Neural cell (in vitro differentiated cells): Measurements from ENCODE around the gene NPIPB9.
"Not testable (repeated sequence)": the region's sequence is repeated elsewhere in the genome, so short reads cannot be mapped to it uniquely, and the experiment has no call there.

Experiments
- EP300 ChIP-seq: fragments of 450-650 bp; conservative IDR thresholded peaks from 2 replicates; pipeline ENCODE4 v1.6.1; 2014; ENCODE audit warnings: antibody characterized with exemption, mild to moderate bottlenecking, moderate library complexity; ENCODE audit not compliant: poor library complexity, severe bottlenecking
- EZH2 ChIP-seq: fragments of 200-600, 300-800 bp; shearing (Covaris generic), sonication (generic); IDR thresholded peaks from 2 replicates; pipeline ENCODE4 v1.6.1; 2014; ENCODE audit warnings: antibody characterized with exemption, low read length, borderline replicate concordance, mild to moderate bottlenecking; ENCODE audit not compliant: insufficient read depth, poor library complexity, severe bottlenecking
- POLR2AphosphoS5 ChIP-seq: IDR thresholded peaks from 2 replicates; pipeline ENCODE4 v1.6.1; 2012
- SMC3 ChIP-seq: fragments of 450-650 bp; conservative IDR thresholded peaks from 2 replicates; pipeline ENCODE4 v1.6.1; 2014; ENCODE audit warnings: antibody characterized with exemption, mild to moderate bottlenecking, moderate library complexity; ENCODE audit not compliant: poor library complexity
- TF ChIP-seq, protein P1 (sequence below): fragments of 450-650 bp; IDR thresholded peaks from 2 replicates; pipeline ENCODE4 v1.5.1; 2014; ENCODE audit warnings: antibody characterized with exemption, mild to moderate bottlenecking, moderate library complexity; ENCODE audit not compliant: poor library complexity, severe bottlenecking
- TF ChIP-seq, protein P2 (sequence below): IDR thresholded peaks from 2 replicates; pipeline ENCODE4 v1.6.1; 2012; ENCODE audit warnings: borderline replicate concordance

DNA sequence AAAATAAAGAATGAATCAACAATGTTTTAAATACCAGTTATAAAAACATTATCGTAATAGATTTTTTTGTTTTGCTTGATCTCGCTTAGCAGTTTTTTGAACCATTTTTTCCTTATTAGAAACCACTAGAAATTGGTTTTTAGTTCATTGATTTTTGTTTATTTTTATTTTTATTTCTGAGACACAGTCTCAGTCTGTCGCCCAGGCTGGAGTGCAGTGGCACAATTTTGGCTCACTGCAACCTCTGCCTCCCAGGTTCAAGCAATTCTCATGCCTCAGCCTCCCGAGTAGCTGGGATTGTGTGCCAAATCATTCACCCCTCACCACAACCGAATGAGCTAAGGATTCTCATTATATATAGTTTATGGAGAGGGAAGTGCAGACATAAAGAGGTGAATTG is at the start of gene NPIPB9:
- not testable (repeated sequence) for TF ChIP-seq POLR2AphosphoS5, EP300, EZH2, SMC3
- TF ChIP-seq, protein P1, sequence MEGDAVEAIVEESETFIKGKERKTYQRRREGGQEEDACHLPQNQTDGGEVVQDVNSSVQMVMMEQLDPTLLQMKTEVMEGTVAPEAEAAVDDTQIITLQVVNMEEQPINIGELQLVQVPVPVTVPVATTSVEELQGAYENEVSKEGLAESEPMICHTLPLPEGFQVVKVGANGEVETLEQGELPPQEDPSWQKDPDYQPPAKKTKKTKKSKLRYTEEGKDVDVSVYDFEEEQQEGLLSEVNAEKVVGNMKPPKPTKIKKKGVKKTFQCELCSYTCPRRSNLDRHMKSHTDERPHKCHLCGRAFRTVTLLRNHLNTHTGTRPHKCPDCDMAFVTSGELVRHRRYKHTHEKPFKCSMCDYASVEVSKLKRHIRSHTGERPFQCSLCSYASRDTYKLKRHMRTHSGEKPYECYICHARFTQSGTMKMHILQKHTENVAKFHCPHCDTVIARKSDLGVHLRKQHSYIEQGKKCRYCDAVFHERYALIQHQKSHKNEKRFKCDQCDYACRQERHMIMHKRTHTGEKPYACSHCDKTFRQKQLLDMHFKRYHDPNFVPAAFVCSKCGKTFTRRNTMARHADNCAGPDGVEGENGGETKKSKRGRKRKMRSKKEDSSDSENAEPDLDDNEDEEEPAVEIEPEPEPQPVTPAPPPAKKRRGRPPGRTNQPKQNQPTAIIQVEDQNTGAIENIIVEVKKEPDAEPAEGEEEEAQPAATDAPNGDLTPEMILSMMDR: not testable (repeated sequence)
- TF ChIP-seq, protein P2, sequence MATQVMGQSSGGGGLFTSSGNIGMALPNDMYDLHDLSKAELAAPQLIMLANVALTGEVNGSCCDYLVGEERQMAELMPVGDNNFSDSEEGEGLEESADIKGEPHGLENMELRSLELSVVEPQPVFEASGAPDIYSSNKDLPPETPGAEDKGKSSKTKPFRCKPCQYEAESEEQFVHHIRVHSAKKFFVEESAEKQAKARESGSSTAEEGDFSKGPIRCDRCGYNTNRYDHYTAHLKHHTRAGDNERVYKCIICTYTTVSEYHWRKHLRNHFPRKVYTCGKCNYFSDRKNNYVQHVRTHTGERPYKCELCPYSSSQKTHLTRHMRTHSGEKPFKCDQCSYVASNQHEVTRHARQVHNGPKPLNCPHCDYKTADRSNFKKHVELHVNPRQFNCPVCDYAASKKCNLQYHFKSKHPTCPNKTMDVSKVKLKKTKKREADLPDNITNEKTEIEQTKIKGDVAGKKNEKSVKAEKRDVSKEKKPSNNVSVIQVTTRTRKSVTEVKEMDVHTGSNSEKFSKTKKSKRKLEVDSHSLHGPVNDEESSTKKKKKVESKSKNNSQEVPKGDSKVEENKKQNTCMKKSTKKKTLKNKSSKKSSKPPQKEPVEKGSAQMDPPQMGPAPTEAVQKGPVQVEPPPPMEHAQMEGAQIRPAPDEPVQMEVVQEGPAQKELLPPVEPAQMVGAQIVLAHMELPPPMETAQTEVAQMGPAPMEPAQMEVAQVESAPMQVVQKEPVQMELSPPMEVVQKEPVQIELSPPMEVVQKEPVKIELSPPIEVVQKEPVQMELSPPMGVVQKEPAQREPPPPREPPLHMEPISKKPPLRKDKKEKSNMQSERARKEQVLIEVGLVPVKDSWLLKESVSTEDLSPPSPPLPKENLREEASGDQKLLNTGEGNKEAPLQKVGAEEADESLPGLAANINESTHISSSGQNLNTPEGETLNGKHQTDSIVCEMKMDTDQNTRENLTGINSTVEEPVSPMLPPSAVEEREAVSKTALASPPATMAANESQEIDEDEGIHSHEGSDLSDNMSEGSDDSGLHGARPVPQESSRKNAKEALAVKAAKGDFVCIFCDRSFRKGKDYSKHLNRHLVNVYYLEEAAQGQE: not testable (repeated sequence)
